HepG2 (cell line): ENCODE measurements around the gene KRT34. TPM values are rescaled to one million over a fixed set of nuclear protein-coding genes. Genes with fewer than 3 reads are reported as not detected.

Experiments
- CREBL2 ChIP-seq: sonication (generic); formaldehyde crosslinking; IDR thresholded peaks from 2 replicates; pipeline ENCODE4 v1.8.1; 2023; ENCODE audit warnings: missing genetic modification reagents, mild to moderate bottlenecking, borderline replicate concordance
- DNMT1 ChIP-seq: sonication (generic); formaldehyde crosslinking; IDR thresholded peaks from 2 replicates; pipeline ENCODE4 v1.5.1; 2020; ENCODE audit warnings: mild to moderate bottlenecking, missing genetic modification reagents
- EP300 ChIP-seq, 3 experiments: sonication (generic) in 1 of 3; formaldehyde crosslinking in 1 of 3; IDR thresholded peaks; 2 replicates each; pipeline versions ENCODE4 v1.5.1 to v1.6.1; 2011 to 2020; ENCODE audit warnings: low read depth in 2 of 3, low read length in 2 of 3, borderline replicate concordance in 1 of 3, improper control_type of control experiment in 1 of 3, mild to moderate bottlenecking in 1 of 3, missing genetic modification reagents in 1 of 3, moderate library complexity in 1 of 3
- GTF3A ChIP-seq: sonication (generic); formaldehyde crosslinking; conservative IDR thresholded peaks from 2 replicates; pipeline ENCODE4 v1.4.0; 2020; ENCODE audit warnings: mild to moderate bottlenecking, missing genetic modification reagents
- KLF12 ChIP-seq: sonication (generic); formaldehyde crosslinking; IDR thresholded peaks from 2 replicates; pipeline ENCODE4 v1.4.0; 2020; ENCODE audit warnings: missing genetic modification reagents, borderline replicate concordance
- PAX8 ChIP-seq: sonication (generic); formaldehyde crosslinking; IDR thresholded peaks from 2 replicates; pipeline ENCODE4 v1.8.0; 2022; ENCODE audit warnings: mild to moderate bottlenecking, missing genetic modification reagents, borderline replicate concordance
- POGZ ChIP-seq: sonication (generic); formaldehyde crosslinking; IDR thresholded peaks from 2 replicates; pipeline ENCODE4 v1.4.0; 2020; ENCODE audit warnings: mild to moderate bottlenecking, missing genetic modification reagents
- SMYD3 ChIP-seq: sonication (generic); formaldehyde crosslinking; IDR thresholded peaks from 2 replicates; pipeline ENCODE4 v1.8.1; 2023; ENCODE audit warnings: mild to moderate bottlenecking, missing genetic modification reagents
- SUZ12 ChIP-seq: fragments of 150-350 bp; IDR thresholded peaks from 2 replicates; pipeline ENCODE4 v1.6.1; 2014; ENCODE audit warnings: low read depth, low read length
- ZBTB2 ChIP-seq: sonication (generic); formaldehyde crosslinking; IDR thresholded peaks from 2 replicates; pipeline ENCODE4 v1.8.0; 2022; ENCODE audit warnings: low read depth, missing genetic modification reagents
- ZNF10 ChIP-seq: sonication (generic); formaldehyde crosslinking; IDR thresholded peaks from 2 replicates; pipeline ENCODE4 v1.4.0; 2020; ENCODE audit warnings: mild to moderate bottlenecking, low read depth, missing genetic modification reagents, borderline replicate concordance
- ZNF12 ChIP-seq: sonication (generic); formaldehyde crosslinking; IDR thresholded peaks from 2 replicates; pipeline ENCODE4 v1.5.0; 2020; ENCODE audit warnings: missing genetic modification reagents
- ZNF232 ChIP-seq: sonication (generic); formaldehyde crosslinking; IDR thresholded peaks from 2 replicates; pipeline ENCODE4 v1.4.0; 2020; ENCODE audit warnings: missing genetic modification reagents, borderline replicate concordance
- ZNF646 ChIP-seq: sonication (generic); formaldehyde crosslinking; IDR thresholded peaks from 2 replicates; pipeline ENCODE4 v1.9.0; 2021; ENCODE audit warnings: mild to moderate bottlenecking, missing genetic modification reagents
- ZNF737 ChIP-seq: sonication (generic); formaldehyde crosslinking; IDR thresholded peaks from 2 replicates; pipeline ENCODE4 v1.5.0; 2020; ENCODE audit warnings: missing genetic modification reagents, mild to moderate bottlenecking, borderline replicate concordance
- polyA plus RNA-seq, 8 experiments: library from polyadenylated mRNA; depleted of rRNA in 3 of 8; stranded (reverse) in 7 of 8; unstranded in 1 of 8; fragments of >200 nt; fragmentation: Illumina TruSeq in 4 of 8; extraction: Trizol in 4 of 8; gene quantifications; 2 replicates each; pipeline versions ENCODE4 v1.2.1 to v1.2.3, GENCODE V29; 2011 to 2016; ENCODE audit warnings: low read depth in 4 of 8, missing spikeins in 1 of 8, mixed read lengths in 1 of 8; ENCODE audit not compliant: insufficient read depth in 1 of 8
- total RNA-seq, 5 experiments: library from RNA; depleted of rRNA; stranded (reverse); fragments of >200 nt; fragmentation: Illumina TruSeq; extraction: Trizol; gene quantifications; 2 replicates each; pipeline ENCODE4 v1.2.3, GENCODE V29; 2016; ENCODE audit warnings: low read depth in 1 of 5
- TF ChIP-seq, protein P1 (sequence below): IDR thresholded peaks from 2 replicates; pipeline ENCODE4 v1.6.1; 2016; ENCODE audit warnings: low read depth, missing genetic modification reagents, missing compliant biosample characterization

The KRT34 gene
- total and polyA plus RNA-seq, 2 of the 13 experiments (the other 11 are each of a cell fraction or from before 2014, with no cell fraction given) = not detected

GRCh38 chr17:41415833-41416335 is 33.8 kb upstream of the KRT34 start (continued):
- TF ChIP-seq ZBTB2 (CRISPR knock-in tag) (no peak), GTF3A (no peak), KLF12 (CRISPR knock-in tag) (no peak), EP300 (IDR thresholded peaks at IDR 0.05; ENCODE audit: low read depth in 2 of 2, low read length in 2 of 2) (peak; percentile 24 to 85; a peak in 3 of 4 replicates), EP300 (CRISPR knock-in tag; IDR thresholded peaks at IDR 0.05; ENCODE audit: borderline replicate concordance) (peak; percentile 66; the same call in 1 of the 2 replicates), PAX8 (CRISPR knock-in tag) (no peak), ZNF12 (no peak), ZNF10 (CRISPR knock-in tag) (no peak), CREBL2 (no peak), SMYD3 (CRISPR knock-in tag) (no peak), SUZ12 (no peak), ZNF232 (no peak), ZNF646 (CRISPR knock-in tag) (no peak), POGZ (CRISPR knock-in tag) (peak; percentile 77), DNMT1 (CRISPR knock-in tag) (no peak), ZNF737 (no peak)
- TF ChIP-seq, protein P1, sequence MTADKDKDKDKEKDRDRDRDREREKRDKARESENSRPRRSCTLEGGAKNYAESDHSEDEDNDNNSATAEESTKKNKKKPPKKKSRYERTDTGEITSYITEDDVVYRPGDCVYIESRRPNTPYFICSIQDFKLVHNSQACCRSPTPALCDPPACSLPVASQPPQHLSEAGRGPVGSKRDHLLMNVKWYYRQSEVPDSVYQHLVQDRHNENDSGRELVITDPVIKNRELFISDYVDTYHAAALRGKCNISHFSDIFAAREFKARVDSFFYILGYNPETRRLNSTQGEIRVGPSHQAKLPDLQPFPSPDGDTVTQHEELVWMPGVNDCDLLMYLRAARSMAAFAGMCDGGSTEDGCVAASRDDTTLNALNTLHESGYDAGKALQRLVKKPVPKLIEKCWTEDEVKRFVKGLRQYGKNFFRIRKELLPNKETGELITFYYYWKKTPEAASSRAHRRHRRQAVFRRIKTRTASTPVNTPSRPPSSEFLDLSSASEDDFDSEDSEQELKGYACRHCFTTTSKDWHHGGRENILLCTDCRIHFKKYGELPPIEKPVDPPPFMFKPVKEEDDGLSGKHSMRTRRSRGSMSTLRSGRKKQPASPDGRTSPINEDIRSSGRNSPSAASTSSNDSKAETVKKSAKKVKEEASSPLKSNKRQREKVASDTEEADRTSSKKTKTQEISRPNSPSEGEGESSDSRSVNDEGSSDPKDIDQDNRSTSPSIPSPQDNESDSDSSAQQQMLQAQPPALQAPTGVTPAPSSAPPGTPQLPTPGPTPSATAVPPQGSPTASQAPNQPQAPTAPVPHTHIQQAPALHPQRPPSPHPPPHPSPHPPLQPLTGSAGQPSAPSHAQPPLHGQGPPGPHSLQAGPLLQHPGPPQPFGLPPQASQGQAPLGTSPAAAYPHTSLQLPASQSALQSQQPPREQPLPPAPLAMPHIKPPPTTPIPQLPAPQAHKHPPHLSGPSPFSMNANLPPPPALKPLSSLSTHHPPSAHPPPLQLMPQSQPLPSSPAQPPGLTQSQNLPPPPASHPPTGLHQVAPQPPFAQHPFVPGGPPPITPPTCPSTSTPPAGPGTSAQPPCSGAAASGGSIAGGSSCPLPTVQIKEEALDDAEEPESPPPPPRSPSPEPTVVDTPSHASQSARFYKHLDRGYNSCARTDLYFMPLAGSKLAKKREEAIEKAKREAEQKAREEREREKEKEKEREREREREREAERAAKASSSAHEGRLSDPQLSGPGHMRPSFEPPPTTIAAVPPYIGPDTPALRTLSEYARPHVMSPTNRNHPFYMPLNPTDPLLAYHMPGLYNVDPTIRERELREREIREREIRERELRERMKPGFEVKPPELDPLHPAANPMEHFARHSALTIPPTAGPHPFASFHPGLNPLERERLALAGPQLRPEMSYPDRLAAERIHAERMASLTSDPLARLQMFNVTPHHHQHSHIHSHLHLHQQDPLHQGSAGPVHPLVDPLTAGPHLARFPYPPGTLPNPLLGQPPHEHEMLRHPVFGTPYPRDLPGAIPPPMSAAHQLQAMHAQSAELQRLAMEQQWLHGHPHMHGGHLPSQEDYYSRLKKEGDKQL (CRISPR knock-in tag) = no peak
